NCI-H128 (cell line): ENCODE results near the gene TCTN1.
"Not testable (repeated sequence)": the region's sequence is repeated elsewhere in the genome, so short reads cannot be mapped to it uniquely, and the experiment has no call there.

Experiments used
- DNase-seq: peaks from one replicate; lab custom pipeline; 2025; ENCODE audit not compliant: unreplicated experiment; lab: John Stamatoyannopoulos, UW

The TCTN1 gene

DNA sequence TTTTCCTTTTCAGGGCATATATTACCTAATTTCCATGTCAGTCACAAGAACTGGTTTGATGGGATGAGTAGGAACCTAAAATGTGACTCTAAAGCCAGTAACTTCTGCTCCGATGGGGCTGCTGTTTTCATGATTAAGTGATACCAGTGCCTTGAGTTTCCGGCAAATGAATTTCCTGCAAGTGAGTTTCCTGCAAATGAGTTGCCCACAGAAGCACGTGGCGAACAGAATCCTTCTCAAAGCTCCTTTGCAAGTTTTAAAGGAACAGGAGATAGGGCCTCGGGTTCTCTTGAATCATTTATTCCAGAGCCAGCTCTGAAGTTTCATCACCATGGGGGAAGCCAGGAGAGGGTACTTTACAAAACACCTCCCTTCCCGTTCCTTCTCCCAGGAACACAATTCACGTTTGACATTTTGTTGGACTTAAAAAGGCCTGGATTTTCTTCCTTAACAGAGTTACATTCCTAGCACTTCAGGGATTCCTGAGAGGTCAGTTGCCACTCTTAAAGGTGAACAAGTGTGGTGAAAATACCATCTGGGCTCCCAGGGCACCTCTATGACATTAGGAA is 28.6 kb upstream of the TCTN1 start:
- DNase-seq, result no peak

DNA sequence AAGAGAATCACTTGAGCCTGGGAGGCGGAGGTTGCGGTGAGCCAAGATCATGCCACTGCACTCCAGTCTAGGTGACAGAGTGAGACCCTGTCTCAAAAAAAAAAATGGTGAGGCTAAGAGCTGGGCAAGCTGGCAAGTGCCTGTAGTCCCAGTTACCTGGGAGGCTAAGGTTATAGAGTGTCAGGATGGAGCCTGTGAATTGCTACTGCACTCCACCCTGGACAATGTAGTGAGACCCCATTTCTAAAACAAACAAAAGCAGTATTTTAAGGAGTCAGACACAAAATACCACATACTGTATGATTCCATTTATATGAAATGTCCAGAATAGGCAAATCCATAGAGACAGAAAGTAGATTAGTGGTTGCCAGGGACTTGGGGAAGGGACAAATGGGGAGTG is 26.8 kb upstream of the TCTN1 start:
- DNase-seq, result not testable (repeated sequence)

DNA sequence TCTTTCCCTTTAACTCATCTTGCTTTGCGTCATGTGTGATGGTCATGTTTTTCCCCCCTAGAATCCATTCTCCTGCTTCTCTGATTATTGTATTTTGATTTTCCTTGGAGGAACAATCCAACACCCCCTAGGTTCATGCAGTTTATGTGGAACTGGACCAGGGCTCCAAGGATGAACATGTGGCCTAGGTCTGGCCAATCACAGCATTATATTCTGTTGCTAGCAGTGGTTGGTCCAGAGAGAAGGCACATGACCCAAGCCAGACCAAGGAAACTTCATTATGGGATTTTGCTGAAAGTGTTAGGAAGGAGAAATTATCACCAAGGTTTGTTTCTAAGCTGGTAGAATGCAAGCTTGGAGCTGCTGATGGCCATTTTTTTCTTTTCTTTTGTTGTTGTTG is 23.9 kb upstream of the TCTN1 start:
- no peak for DNase-seq

DNA sequence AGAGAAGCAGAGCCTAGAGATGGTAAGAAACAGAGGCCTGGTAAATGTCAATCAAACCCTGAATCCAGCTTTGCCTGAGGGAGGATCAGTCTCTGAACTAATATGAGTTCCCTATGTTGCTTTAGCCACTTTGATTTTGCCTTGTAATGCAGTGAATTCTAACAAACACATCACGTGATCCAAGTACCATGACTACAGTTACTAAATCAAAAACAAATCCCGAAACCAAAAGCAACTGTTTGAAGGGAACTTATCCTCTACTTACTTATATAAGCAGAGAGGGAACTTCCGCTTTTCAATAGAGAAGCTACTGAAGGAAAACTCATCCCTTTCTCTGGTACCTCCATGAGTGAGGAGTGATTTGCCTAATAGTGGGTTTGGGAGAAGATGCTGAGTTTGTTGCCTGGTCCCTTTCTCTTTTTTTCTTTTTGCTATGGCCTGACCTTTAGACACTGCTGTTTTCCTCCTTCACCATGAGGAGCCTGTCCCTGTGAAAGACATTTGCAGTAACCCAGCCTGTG is 23.1 kb upstream of the TCTN1 start:
- no peak for DNase-seq

DNA sequence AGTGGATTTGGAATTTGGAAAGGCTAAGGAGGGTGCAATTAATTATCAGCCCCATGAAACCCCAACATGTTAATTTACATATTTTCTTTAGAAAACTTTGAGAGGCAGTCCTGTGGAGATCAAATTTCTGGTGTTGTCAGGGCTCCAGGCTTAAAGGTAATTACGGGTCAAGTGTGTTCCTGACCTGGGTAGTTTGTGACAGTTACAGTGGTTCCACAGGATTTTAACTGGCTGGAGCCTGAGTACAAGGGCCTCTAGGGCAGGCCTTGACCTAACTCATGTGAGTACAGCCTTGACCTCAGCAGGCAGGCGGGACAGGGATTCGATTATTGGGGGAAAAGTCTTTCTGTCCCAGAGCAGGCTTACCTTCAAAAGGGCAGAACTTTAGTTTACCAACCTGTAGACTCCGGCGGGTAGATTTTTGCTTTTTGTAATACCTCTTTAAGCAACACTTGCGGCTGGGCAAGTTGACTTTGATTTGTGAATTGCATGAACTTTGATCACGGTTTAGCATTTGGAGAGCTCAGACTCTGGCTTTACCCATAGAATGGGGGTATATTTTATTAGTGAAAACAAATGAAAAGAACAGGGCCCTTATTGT is 22.4 kb upstream of the TCTN1 start:
- DNase-seq, result no peak

DNA sequence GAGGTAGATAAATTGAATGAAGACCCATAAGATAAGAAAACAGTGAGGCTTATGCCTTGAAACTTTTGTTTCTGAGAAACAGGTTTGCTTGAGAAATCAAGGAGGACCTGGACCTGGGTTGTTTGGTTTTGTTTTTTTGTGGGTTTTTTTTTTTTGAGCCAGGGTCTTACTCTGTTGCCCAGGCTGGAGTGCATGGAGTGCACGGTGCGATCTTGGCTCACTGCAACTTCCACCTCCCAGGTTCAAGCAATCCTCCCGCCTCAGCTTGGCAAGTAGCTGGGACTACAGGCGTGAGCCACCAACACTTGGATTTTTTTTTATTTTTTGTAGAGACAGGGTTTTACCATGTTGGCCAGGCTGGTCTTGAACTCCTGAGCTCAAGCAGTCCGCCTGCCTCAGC is 21.9 kb upstream of the TCTN1 start:
- no peak for DNase-seq

DNA sequence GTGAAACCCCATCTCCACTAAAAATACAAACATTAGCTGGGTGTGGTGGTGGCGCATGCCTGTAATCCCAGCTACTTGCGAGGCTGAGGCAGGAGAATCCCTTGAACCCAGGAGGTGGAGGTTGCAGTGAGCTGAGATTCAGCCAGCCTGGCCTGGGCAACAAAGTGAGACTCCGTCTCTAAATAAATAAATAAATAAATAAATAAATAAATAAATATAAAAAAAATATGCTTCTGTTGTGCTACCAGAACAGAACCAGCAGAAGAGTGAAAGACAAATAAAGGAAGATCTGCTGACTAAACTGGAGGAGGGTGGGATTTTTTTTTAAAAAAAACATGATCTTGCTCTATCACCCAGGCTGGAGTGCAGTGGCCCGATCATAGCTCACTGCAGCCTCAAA is 21.0 kb upstream of the TCTN1 start:
- not testable (repeated sequence) for DNase-seq

DNA sequence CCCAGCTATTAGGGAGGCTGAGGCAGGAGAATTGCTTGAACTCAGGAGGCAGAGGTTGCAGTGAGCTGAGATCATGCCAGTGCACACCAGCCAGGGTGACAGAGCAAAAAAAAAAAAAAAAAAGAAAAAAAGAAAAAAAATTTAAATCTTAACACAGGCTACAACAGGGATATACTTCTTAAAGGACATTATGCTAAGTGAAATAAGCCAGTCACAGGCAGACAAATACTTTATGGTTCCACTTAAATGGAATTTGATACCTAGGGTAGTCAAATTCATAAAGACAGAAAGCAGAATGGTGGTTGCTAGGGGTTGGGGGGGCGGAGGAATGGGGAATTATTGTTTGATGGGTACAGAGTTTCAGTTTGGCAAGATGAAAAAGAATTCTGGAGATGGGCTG is 16.0 kb upstream of the TCTN1 start:
- DNase-seq, result no peak

- no peak for DNase-seq
These were observed 14.6 kb upstream of the TCTN1 start for GRCh38 chr12:110599334-110599733.

DNA sequence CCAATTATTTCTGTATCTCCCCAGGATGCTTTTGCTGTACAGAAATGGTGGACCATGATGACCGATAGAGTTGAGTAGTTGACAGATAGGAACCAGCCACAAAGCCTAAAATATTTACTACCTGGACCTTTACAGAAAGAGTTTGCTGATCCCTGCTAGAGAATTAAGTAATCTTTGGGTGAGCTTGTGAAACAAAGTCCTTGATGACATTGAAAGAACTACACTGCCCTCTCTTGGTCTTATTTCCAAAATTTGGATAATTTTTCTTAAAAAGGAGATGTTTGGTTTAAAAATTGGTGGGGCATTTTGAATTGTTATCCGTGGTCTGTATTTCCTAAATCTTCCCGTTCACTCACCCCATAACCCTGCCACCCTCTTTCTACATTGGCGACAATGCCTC is 13.7 kb upstream of the TCTN1 start:
- no peak for DNase-seq

- peak; percentile 8 for DNase-seq
These were observed 11.7 kb upstream of the TCTN1 start for GRCh38 chr12:110602085-110602814.

- DNase-seq, result no peak
These were observed 7.7 kb upstream of the TCTN1 start for GRCh38 chr12:110606253-110606611.

GRCh38 chr12:110613071-110613770 is 708 bp upstream of the TCTN1 start:
- DNase-seq, result no peak

DNA sequence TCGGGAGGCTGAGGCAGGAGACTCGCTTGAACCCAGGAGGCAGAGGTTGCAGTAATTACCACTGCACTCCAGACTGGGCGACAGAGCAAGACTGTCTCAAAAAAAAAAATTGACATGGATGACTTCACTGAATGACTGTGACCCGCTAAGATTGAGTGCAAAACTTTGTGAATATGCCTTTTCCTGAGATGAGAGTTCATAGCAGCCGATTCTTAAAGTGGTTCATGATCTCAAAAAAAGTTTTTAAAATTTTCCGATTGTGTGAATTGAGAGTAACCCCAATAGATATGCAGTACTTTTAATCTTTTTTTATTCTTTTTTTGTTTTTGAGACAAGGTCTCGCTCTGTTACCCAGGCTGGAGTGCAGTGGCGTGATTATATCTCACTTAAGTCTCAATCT is 1.2 kb downstream of the TCTN1 start:
- no peak for DNase-seq

- peak; percentile 0 for DNase-seq
These were observed 2.7 kb downstream of the TCTN1 start for GRCh38 chr12:110616471-110617115.

DNA sequence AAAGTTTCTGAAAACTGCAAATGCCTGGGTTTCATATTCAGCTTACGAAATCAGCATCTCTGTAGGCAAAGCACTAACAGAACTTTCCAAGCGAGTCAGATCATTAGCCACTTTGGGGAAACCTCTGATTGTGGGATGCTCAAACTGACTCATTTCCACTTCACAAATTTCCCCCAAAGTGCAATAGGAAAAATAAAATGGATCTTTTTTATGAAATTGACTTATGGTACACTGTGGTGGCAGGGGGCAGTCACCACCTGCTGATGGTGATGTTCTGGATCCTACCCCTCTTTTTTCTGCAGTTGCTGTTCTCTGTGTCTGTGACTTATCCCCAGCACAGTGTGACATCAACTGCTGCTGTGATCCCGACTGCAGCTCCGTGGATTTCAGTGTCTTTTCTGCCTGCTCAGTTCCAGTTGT is 5.6 kb downstream of the TCTN1 start:
- no peak for DNase-seq

- no peak for DNase-seq
These were observed 8.7 kb downstream of the TCTN1 start for GRCh38 chr12:110622582-110622981.

DNA sequence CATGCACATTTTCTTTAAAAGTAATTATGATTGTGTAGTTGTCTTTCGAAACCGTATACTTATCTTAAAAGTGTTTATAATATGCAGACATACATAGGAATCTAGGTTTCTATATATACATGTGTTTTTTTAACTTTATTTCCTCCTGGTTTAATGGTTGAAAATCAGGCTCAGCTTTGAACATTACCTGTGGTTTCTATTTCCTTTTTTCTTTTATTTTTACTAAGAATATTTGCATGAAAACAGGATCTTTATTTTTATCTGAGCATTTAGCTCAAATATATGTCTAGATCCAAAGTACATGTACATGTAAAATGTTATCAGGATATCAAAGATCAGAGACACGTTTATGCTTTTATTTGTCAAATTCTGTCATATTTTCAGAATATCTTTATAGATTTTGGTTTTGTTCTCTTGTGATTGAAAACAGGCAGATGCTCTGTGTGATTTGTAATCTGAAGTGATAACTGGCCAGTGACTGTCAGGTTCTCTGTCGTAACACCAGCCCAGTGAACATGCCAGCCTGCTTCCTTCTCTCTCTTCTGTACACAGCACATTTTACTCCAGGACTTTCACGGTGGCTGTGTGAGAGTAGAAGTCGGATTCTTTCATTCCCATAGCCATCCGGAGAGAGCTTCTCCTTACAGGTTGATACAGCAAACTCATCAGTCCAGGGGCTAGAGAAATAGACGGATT is 13.7 kb downstream of the TCTN1 start:
- DNase-seq, result no peak

DNA sequence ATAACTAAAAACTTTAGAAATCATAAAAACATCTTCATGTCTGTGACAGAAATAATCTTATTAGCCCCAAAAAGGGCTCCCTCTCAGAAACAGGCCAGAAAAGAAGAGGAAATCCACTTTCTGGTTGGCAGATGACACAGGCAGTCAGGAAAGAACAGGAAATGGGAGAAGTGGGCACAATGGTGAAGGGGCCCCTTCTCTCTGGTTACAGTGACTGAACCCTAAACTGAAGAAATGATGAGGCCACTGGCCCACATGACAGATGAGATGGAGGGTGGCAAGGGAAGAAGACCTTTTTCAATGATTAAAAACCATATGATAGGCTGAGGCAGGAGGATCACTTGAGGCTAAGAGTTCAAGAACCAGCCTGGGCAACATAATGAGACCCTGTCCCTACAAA is 21.1 kb downstream of the TCTN1 start:
- DNase-seq, result no peak

GRCh38 chr12:110636516-110636915 is 22.6 kb downstream of the TCTN1 start:
- DNase-seq, result no peak
